IPS-15b (cell line): ENCODE data around the gene MALRD1.
"Not testable (repeated sequence)": the region's sequence is repeated elsewhere in the genome, so short reads cannot be mapped to it uniquely, and the experiment has no call there.

ENCODE experiments used
- H3K27me3 ChIP-seq: one replicate; pipeline ENCODE4 v1.6.1; 2013; ENCODE audit warnings: low read length; ENCODE audit not compliant: control insufficient read depth, insufficient read depth
- H3K36me3 ChIP-seq: one replicate; pipeline ENCODE4 v1.6.1; 2013; ENCODE audit warnings: low read length; ENCODE audit not compliant: control insufficient read depth, insufficient read depth
- H3K4me1 ChIP-seq: one replicate; pipeline ENCODE4 v1.6.1; 2013; ENCODE audit warnings: mild to moderate bottlenecking, low read length; ENCODE audit not compliant: control insufficient read depth, insufficient read depth
- H3K4me3 ChIP-seq: one replicate; pipeline ENCODE4 v1.5.1; 2013; ENCODE audit warnings: low read depth, low read length
- H3K9ac ChIP-seq: one replicate; pipeline ENCODE4 v1.6.1; 2013; ENCODE audit warnings: low read depth, mild to moderate bottlenecking, low read length
- H3K9me3 ChIP-seq: one replicate; pipeline ENCODE4 v1.6.1; 2013; ENCODE audit warnings: mild to moderate bottlenecking, low read length; ENCODE audit not compliant: control insufficient read depth, insufficient read depth

Gene MALRD1

GRCh38 chr10:19498393-19499290 lies 450.0 kb downstream of the MALRD1 start:
- no peaks in the 10 kb centered on the region for H3K36me3 ChIP-seq
- H3K4me3 ChIP-seq = no peak overlapping the region
- H3K27me3 ChIP-seq = no peaks in the 10 kb centered on the region
- no peaks in the 10 kb centered on the region for H3K4me1 ChIP-seq
- H3K9ac ChIP-seq = no peak overlapping the region
- H3K9me3 ChIP-seq = no peaks in the 10 kb centered on the region

GRCh38 chr10:19499291-19499770 lies 450.7 kb downstream of the MALRD1 start:
- no peaks in the 10 kb centered on the region for H3K27me3 ChIP-seq
- no peaks in the 10 kb centered on the region for H3K4me1 ChIP-seq
- no peak overlapping the region for H3K9ac ChIP-seq
- H3K36me3 ChIP-seq = no peaks in the 10 kb centered on the region
- no peaks in the 10 kb centered on the region for H3K9me3 ChIP-seq
- no peak overlapping the region for H3K4me3 ChIP-seq

GRCh38 chr10:19500959-19501358 lies 452.4 kb downstream of the MALRD1 start:
- Histone ChIP-seq H3K9me3 (no peaks in the 10 kb centered on the region), H3K4me3 (no peak overlapping the region), H3K4me1 (no peaks in the 10 kb centered on the region), H3K9ac (no peak overlapping the region), H3K36me3 (no peaks in the 10 kb centered on the region), H3K27me3 (no peaks in the 10 kb centered on the region)

GRCh38 chr10:19505320-19506312 lies 457.0 kb downstream of the MALRD1 start:
- no peaks in the 10 kb centered on the region for H3K27me3 ChIP-seq
- no peak overlapping the region for H3K4me3 ChIP-seq
- H3K4me1 ChIP-seq = no peaks in the 10 kb centered on the region
- no peaks in the 10 kb centered on the region for H3K36me3 ChIP-seq
- H3K9ac ChIP-seq = no peak overlapping the region
- no peaks in the 10 kb centered on the region for H3K9me3 ChIP-seq

- not testable (repeated sequence) for H3K36me3 ChIP-seq, H3K4me3 ChIP-seq, H3K27me3 ChIP-seq, H3K9me3 ChIP-seq, H3K4me1 ChIP-seq, H3K9ac ChIP-seq
Measured at GRCh38 chr10:19510005-19510732, 461.6 kb downstream of the MALRD1 start.

GRCh38 chr10:19518109-19518508 lies 469.5 kb downstream of the MALRD1 start:
- no peaks in the 10 kb centered on the region for H3K4me1 ChIP-seq
- H3K4me3 ChIP-seq = no peak overlapping the region
- H3K9me3 ChIP-seq = peaks cover 4% of the 10 kb centered on the region
- no peak overlapping the region for H3K9ac ChIP-seq
- H3K36me3 ChIP-seq = no peaks in the 10 kb centered on the region
- no peaks in the 10 kb centered on the region for H3K27me3 ChIP-seq

GRCh38 chr10:19518632-19519031 lies 470.0 kb downstream of the MALRD1 start:
- Histone ChIP-seq H3K36me3 (no peaks in the 10 kb centered on the region), H3K27me3 (no peaks in the 10 kb centered on the region), H3K4me1 (no peaks in the 10 kb centered on the region), H3K9ac (no peak overlapping the region), H3K4me3 (no peak overlapping the region), H3K9me3 (peaks cover 4% of the 10 kb centered on the region)

GRCh38 chr10:19531324-19531723 lies 482.7 kb downstream of the MALRD1 start:
- Histone ChIP-seq H3K27me3 (no peaks in the 10 kb centered on the region), H3K9ac (no peak overlapping the region), H3K36me3 (no peaks in the 10 kb centered on the region), H3K9me3 (no peaks in the 10 kb centered on the region), H3K4me3 (no peak overlapping the region), H3K4me1 (no peaks in the 10 kb centered on the region)

GRCh38 chr10:19532411-19532810 lies 483.8 kb downstream of the MALRD1 start:
- Histone ChIP-seq H3K9ac (no peak overlapping the region), H3K36me3 (no peaks in the 10 kb centered on the region), H3K27me3 (no peaks in the 10 kb centered on the region), H3K4me3 (no peak overlapping the region), H3K4me1 (no peaks in the 10 kb centered on the region), H3K9me3 (no peaks in the 10 kb centered on the region)

- H3K9ac ChIP-seq = no peak overlapping the region
- H3K4me1 ChIP-seq = no peaks in the 10 kb centered on the region
- no peaks in the 10 kb centered on the region for H3K36me3 ChIP-seq
- H3K27me3 ChIP-seq = no peaks in the 10 kb centered on the region
- no peaks in the 10 kb centered on the region for H3K9me3 ChIP-seq
- no peak overlapping the region for H3K4me3 ChIP-seq
Measured at GRCh38 chr10:19541299-19541698, 492.7 kb downstream of the MALRD1 start.

GRCh38 chr10:19546224-19546623 lies 497.6 kb downstream of the MALRD1 start:
- no peaks in the 10 kb centered on the region for H3K4me1 ChIP-seq
- no peak overlapping the region for H3K9ac ChIP-seq
- no peaks in the 10 kb centered on the region for H3K36me3 ChIP-seq
- no peak overlapping the region for H3K4me3 ChIP-seq
- H3K9me3 ChIP-seq = no peaks in the 10 kb centered on the region
- H3K27me3 ChIP-seq = no peaks in the 10 kb centered on the region
